Measurements from ENCODE around the gene ANKRD22.
A peak's percentile ranks its signal among the peaks of the same experiment; 100 is the strongest.

The ANKRD22 gene

DNA sequence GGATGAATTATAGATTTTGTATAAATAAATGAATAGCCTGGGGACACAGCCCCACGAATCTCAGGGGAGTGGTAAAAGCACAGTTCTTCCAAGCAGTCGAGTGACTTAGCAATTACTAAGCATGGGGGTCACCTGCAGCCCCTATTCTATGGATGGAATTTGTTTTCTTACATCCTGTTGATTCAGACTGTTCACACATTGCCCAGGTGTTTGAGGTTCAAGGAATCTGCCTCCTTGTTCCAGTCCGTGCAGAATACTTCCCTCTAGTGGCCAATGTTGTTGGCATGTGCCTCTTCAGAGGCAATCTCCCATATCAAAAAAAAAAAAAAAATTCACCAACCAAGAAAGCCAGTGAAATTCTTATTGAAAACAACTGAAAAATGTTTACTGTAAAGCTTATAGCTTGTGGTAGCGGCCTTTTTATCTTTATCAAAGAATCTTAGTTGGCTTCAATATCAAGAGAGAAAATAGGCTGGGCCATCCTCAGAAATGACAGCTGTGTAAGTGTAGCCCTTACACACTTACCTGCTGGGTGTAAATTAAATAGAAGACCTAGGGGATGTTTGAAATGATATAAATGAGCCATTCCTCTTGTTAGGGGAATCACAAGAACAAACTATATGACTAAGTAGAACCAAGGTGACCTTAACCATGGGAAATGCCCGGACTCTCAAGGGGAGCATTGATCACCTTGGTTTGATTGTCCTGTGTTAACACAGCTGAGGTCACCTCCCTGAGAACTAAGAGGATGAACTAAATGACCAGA, 41.3 kb downstream of the ANKRD22 start:
- CTCF ChIA-PET = interaction anchor here (0.8 to 4.2 kb wide), 25 partner anchors 7 to 248 kb away, joined by 3 to 21 read pairs (median 5); partner anchors contain the start of gene LIPM
- TF ChIP-seq, protein P1, sequence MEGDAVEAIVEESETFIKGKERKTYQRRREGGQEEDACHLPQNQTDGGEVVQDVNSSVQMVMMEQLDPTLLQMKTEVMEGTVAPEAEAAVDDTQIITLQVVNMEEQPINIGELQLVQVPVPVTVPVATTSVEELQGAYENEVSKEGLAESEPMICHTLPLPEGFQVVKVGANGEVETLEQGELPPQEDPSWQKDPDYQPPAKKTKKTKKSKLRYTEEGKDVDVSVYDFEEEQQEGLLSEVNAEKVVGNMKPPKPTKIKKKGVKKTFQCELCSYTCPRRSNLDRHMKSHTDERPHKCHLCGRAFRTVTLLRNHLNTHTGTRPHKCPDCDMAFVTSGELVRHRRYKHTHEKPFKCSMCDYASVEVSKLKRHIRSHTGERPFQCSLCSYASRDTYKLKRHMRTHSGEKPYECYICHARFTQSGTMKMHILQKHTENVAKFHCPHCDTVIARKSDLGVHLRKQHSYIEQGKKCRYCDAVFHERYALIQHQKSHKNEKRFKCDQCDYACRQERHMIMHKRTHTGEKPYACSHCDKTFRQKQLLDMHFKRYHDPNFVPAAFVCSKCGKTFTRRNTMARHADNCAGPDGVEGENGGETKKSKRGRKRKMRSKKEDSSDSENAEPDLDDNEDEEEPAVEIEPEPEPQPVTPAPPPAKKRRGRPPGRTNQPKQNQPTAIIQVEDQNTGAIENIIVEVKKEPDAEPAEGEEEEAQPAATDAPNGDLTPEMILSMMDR (IDR thresholded peaks at IDR 0.05; ENCODE audit: control extremely low read depth, extremely low read depth, low read depth, missing control alignments) = peak; percentile 62
- peak; percentile 35 for DNase-seq (ENCODE audit: extremely low spot score)
- POLR2A ChIA-PET = no interaction called here

DNA sequence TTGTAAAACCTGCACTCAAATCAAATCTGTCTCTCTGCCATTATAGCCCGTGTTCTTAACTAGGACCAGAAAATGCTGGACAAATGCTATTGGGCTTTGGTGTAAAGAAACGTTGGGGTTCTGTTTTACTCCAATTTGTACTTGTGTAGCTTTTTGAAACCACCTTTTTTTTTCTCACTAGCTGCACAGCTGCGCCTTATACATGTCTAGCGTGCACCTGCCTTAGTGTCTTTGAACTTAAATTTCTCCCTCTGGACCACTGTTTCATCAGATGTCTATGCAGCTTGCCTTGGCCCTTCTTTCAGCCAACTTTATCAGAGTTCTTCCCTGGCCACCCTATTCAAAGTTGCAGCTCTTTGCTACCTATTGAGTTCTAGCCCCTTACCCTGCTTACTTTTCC, 42.0 kb downstream of the ANKRD22 start:
- CTCF ChIA-PET = interaction anchor here (0.8 to 4.2 kb wide), 13 partner anchors 10 to 247 kb away, joined by 3 to 21 read pairs (median 10); no protein-coding TSS in a partner anchor
- POLR2A ChIA-PET = no interaction called here
- TF ChIP-seq, protein P1 (IDR thresholded peaks at IDR 0.05; ENCODE audit: control extremely low read depth, extremely low read depth, low read depth, missing control alignments) = no peak

DNA sequence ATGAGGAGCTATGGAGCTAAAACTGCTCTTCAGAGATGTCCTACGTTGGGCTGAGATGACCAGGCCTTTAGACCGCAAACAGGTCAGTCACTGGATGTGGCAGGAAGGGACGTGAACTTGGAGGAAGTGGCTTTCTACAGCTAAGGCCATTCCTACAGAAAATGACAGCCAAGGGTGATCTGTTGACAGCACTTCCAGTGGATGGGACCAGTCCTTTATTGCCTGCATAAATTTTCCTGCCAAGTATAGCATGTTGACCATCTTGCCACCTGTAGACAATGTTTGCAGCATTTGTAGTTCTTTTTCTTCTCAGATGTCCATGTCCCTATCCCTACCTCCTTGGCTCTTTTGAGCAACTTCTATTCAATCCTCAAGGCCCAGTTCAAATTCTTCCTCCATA, 45.7 kb downstream of the ANKRD22 start:
- CTCF ChIA-PET = interaction anchor here (1.1 to 1.7 kb wide), 3 partner anchors 8 to 242 kb away, joined by 3 read pairs; partner anchors contain the start of gene LIPN
- TF ChIP-seq, protein P1 (IDR thresholded peaks at IDR 0.05; ENCODE audit: control extremely low read depth, extremely low read depth, low read depth, missing control alignments) = no peak

More for the DNA sequence above, 42.0 kb downstream of the ANKRD22 start:
- no peak for DNase-seq (ENCODE audit: extremely low spot score)

DNA sequence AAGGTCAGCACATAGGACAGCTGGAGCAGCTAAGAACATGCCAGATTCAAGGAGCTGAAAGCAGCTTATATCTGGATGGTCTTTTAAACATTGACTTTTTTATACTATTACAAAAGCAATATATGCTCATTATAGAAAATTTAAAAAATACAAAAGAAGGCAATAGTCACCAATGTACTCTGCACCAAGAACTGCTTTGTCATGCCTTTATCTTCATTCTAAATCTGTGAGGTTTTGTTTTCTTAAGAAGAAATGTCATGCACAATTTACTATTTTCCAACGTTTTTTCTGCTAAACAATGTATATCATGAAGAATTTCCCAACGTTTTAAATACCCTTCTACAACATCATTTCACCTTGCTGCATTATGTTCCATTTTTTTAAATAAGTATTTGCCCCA, 46.3 kb downstream of the ANKRD22 start:
- TF ChIP-seq, protein P1 (IDR thresholded peaks at IDR 0.05; ENCODE audit: control extremely low read depth, extremely low read depth, low read depth, missing control alignments) = no peak
- CTCF ChIA-PET = interaction anchor here (0.8 to 1.7 kb wide), 4 partner anchors 9 to 241 kb away, joined by 3 read pairs; no protein-coding TSS in a partner anchor
- POLR2A ChIA-PET = no interaction called here
- no peak for DNase-seq (ENCODE audit: extremely low spot score)

More for the DNA sequence above, 45.7 kb downstream of the ANKRD22 start:
- POLR2A ChIA-PET = no interaction called here
- no peak for DNase-seq (ENCODE audit: extremely low spot score)

GRCh38 chr10:88804083-88804812, 47.4 kb downstream of the ANKRD22 start:
- TF ChIP-seq, protein P1 (IDR thresholded peaks at IDR 0.05; ENCODE audit: control extremely low read depth, extremely low read depth, low read depth, missing control alignments) = no peak
- CTCF ChIA-PET = interaction anchor here (0.8 to 2.0 kb wide), 7 partner anchors 10 to 240 kb away, joined by 3 to 4 read pairs (median 3); no protein-coding TSS in a partner anchor
- POLR2A ChIA-PET = no interaction called here
- no peak for DNase-seq (ENCODE audit: extremely low spot score)

GRCh38 chr10:88803641-88804040, 48.0 kb downstream of the ANKRD22 start:
- POLR2A ChIA-PET = no interaction called here
- no peak for DNase-seq (ENCODE audit: extremely low spot score)
- CTCF ChIA-PET = interaction anchor here (1.0 to 2.0 kb wide), 5 partner anchors 14 to 131 kb away, joined by 3 to 4 read pairs (median 3); no protein-coding TSS in a partner anchor
- TF ChIP-seq, protein P1 (IDR thresholded peaks at IDR 0.05; ENCODE audit: control extremely low read depth, extremely low read depth, low read depth, missing control alignments) = no peak
